ENCODE measurements around the gene BDNF.

GRCh38 chr11:27615833-27616232, 84.4 kb downstream of the BDNF start:
- TF ChIP-seq GATA3 (IDR thresholded peaks at IDR 0.05; ENCODE audit: low read depth, low read length) (no peak), GATA2 (IDR thresholded peaks at IDR 0.05; ENCODE audit: low read depth, low read length) (no peak)

All from SH-SY5Y (cell line).